Transverse colon (tissue), 4 donors: Measurements from ENCODE around the gene LDHAL6B. TPM values are rescaled to one million over a fixed set of nuclear protein-coding genes. Genes with fewer than 3 reads are reported as not detected.

ENCODE experiments used
- DNase-seq: peaks from one replicate; pipeline ENCODE4 v3.0.0-alpha.2; 2019
- H3K27ac ChIP-seq, 4 donors: fragments of 200-600 bp; sonication (generic); 2 replicates each; pipeline ENCODE4 v1.5.1; 2016 to 2018; ENCODE audit warnings: inconsistent platforms in 4 of 4
- H3K27me3 ChIP-seq: fragments of 200-600 bp; sonication (generic); 2 replicates; pipeline ENCODE4 v1.5.1; 2017; ENCODE audit warnings: inconsistent platforms
- H3K36me3 ChIP-seq, 4 donors: fragments of 200-600 bp; sonication (generic); 2 replicates each; pipeline ENCODE4 v1.5.1; 2017 to 2019; ENCODE audit warnings: inconsistent platforms in 4 of 4
- H3K4me1 ChIP-seq, 4 donors: fragments of 200-600 bp; sonication (generic); 2 replicates each; pipeline ENCODE4 v1.5.1; 2017 to 2020; ENCODE audit warnings: inconsistent platforms in 4 of 4
- H3K4me3 ChIP-seq, 4 donors: fragments of 200-600 bp; sonication (generic); 1 replicate in 1 of 4; 2 replicates in 3 of 4; pipeline versions ENCODE4 v1.5.1 to v1.6.1; 2017 to 2019; ENCODE audit warnings: inconsistent platforms in 4 of 4
- H3K9me3 ChIP-seq, 2 donors: fragments of 200-600 bp; sonication (generic); 2 replicates each; pipeline ENCODE4 v1.5.1; 2017 to 2019; ENCODE audit warnings: inconsistent platforms in 2 of 2
- CTCF ChIP-seq, 5 experiments: fragments of 200-600 bp in 3 of 5; fragments of 450-650 bp in 2 of 5; sonication (generic) in 3 of 5; IDR thresholded peaks; 1 replicate in 2 of 5; 2 replicates in 3 of 5; pipeline ENCODE4 v1.5.1; 2016 to 2017; ENCODE audit warnings: antibody characterized with exemption in 5 of 5, inconsistent platforms in 3 of 5, mild to moderate bottlenecking in 2 of 5, moderate library complexity in 1 of 5
- EP300 ChIP-seq: sonication (generic); formaldehyde crosslinking; IDR thresholded peaks from one replicate; pipeline ENCODE4 v1.6.1; 2017; ENCODE audit warnings: antibody characterized with exemption, low read depth
- POLR2A ChIP-seq: fragments of 450-650 bp; IDR thresholded peaks from one replicate; pipeline ENCODE4 v1.6.1; 2016; ENCODE audit warnings: antibody characterized with exemption, mild to moderate bottlenecking, moderate library complexity
- POLR2AphosphoS5 ChIP-seq, 3 donors: sonication (generic); formaldehyde crosslinking; IDR thresholded peaks; one replicate each; pipeline ENCODE4 v1.6.1; 2016; ENCODE audit warnings: antibody characterized with exemption in 3 of 3
- WGBS, 2 donors: methylation state at CpG; one replicate each; pipeline ENCODE4 v1.1.5; 2018; ENCODE audit warnings: low coverage in 1 of 2; 5-methylcytosine and 5-hydroxymethylcytosine counted together
- in situ Hi-C, 4 donors: fragments of 200-750 bp; cut with MboI; loops; one replicate each; pipeline versions ENCODE4 v1.15.0 to v1.15.1; 2017; ENCODE audit warnings: low sequenced_read_pairs in 3 of 4, low pct_ligation_motif_present in 1 of 4, low pct_unique_long_range_greater_than_20kb in 1 of 4
- intact Hi-C: fragments of 100-400 bp; cut with DNase I; formaldehyde crosslinking; loops from one replicate; pipeline ENCODE4 v1.15.1; 2023; ENCODE audit warnings: low total_unique reads
- total RNA-seq, 4 donors: library from RNA; depleted of rRNA; stranded (reverse); fragments of >200 nt; gene quantifications; one replicate each; pipeline ENCODE4 v1.1.0, GENCODE V29; 2016

LDHAL6B gene
- total RNA-seq, 4 donors from 2014 or later: not detected

GRCh38 chr15:59172289-59172901 is 34.2 kb upstream of the LDHAL6B start:
- Histone ChIP-seq H3K4me3 (no peak overlapping the region), H3K27ac (no peak overlapping the region), H3K36me3 (peaks cover 0 to 23% (median 8%) of the 10 kb centered on the region in 4 donors), H3K9me3 (no peaks in the 10 kb centered on the region), H3K27me3 (no peaks in the 10 kb centered on the region), H3K4me1 (peaks cover 3 to 36% (median 16%) of the 10 kb centered on the region in 4 donors)
- WGBS, 2 donors: 93 to 95% methylated on average over 5 to 7 of the region's 7 CpGs
- intact Hi-C loops (no loop called here), in situ Hi-C loops (loop anchor here in 1 of 4 donors (25.0 kb wide), 1 partner anchor 315 kb away; no protein-coding TSS in a partner anchor)
- no peak for DNase-seq
- TF ChIP-seq CTCF (IDR thresholded peaks at IDR 0.05): no peak
- TF ChIP-seq POLR2AphosphoS5 (IDR thresholded peaks at IDR 0.05): no peak
- TF ChIP-seq EP300: no peak
- TF ChIP-seq POLR2A: no peak

GRCh38 chr15:59173194-59173593 is 33.4 kb upstream of the LDHAL6B start:
- no peak overlapping the region for H3K27ac ChIP-seq
- in situ Hi-C loops: loop anchor here in 1 of 4 donors (25.0 kb wide), 1 partner anchor 314 kb away; no protein-coding TSS in a partner anchor
- no peak overlapping the region for H3K4me3 ChIP-seq
- no peaks in the 10 kb centered on the region for H3K9me3 ChIP-seq
- 97% methylated on average over 5 of the region's 5 CpGs for WGBS, 2 donors
- DNase-seq: no peak
- intact Hi-C loops: no loop called here
- H3K36me3 ChIP-seq: peaks cover 0 to 23% (median 8%) of the 10 kb centered on the region in 4 donors
- peaks cover 3 to 36% (median 16%) of the 10 kb centered on the region in 4 donors for H3K4me1 ChIP-seq
- H3K27me3 ChIP-seq: no peaks in the 10 kb centered on the region
- TF ChIP-seq CTCF (IDR thresholded peaks at IDR 0.05) (no peak), POLR2AphosphoS5 (IDR thresholded peaks at IDR 0.05) (no peak), EP300 (no peak)

GRCh38 chr15:59174151-59174834 is 32.4 kb upstream of the LDHAL6B start:
- Histone ChIP-seq H3K9me3 (no peaks in the 10 kb centered on the region), H3K36me3 (peaks cover 0 to 23% (median 8%) of the 10 kb centered on the region in 4 donors), H3K4me1 (peaks cover 3 to 29% (median 14%) of the 10 kb centered on the region in 4 donors), H3K27me3 (no peaks in the 10 kb centered on the region), H3K27ac (peak overlapping the region; percentile 50 to 67 (median 60)), H3K4me3 (no peak overlapping the region)
- intact Hi-C loops: no loop called here
- WGBS, 2 donors: 77 to 78% methylated on average over 10 to 12 of the region's 12 CpGs
- no peak for DNase-seq
- TF ChIP-seq POLR2AphosphoS5 (IDR thresholded peaks at IDR 0.05) (no peak), EP300 (no peak), CTCF (IDR thresholded peaks at IDR 0.05) (no peak), POLR2A (no peak)
- in situ Hi-C loops: loop anchor here in 1 of 4 donors (25.0 kb wide), 1 partner anchor 313 kb away; no protein-coding TSS in a partner anchor
